Cortex of kidney (tissue), 1 donor: ENCODE measurements around the gene ALDH18A1.

ENCODE experiments used
- DNase-seq: peaks from one replicate; lab custom pipeline; 2025; lab: John Stamatoyannopoulos, UW

ALDH18A1 gene

DNA sequence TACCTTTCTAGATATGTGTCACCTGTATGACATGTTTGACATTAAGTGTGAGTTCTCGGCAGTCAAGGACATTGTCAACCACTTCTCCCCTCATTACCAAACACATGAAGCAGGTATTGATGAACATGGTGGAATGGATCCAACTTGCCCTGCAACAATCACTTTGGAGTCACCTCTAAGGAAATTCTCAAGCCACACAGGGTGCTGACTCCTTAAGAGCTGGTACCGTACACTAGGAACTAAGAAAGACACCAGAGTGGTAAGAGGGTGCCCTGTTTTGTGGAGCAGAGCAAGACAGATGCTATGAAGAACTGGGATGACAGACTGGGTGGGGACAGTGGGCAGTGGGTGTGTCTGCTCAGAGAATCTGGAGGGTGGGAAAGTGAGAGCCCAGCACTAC lies 77.9 kb downstream of the ALDH18A1 start:
- DNase-seq, result no peak

DNA sequence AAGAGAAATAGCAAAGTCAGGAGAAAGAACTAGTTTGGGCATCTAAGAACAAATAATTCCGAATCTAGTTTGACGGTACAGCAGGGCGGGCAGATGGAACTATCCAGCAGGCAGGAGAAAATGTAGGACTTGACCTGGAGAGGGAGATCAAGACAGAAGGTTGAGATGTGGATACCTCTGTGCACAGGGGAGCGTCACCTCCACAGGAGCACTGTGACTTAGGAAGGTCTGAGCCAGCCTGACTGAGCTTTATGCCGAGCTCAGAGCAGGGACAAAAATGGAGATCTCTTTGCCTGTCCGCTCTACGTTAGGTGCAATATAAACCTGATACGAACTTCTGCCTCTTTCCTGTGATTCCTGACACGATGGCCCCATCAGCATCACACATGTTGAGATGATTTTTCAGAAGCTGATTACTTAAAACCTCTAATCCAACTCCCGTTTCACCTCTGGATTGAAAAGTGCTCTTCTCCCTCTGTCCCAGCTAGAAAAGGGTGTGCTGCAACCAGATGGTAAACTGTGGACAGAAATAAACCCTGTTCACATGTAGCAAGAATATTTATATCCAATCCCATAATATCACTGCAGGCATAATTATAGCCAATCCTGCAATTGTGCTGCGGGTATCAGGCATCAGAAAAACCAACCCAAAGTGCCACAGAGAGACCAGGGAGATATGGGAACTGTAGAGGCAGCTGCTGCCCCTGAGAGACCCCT lies 81.7 kb downstream of the ALDH18A1 start:
- no peak for DNase-seq

DNA sequence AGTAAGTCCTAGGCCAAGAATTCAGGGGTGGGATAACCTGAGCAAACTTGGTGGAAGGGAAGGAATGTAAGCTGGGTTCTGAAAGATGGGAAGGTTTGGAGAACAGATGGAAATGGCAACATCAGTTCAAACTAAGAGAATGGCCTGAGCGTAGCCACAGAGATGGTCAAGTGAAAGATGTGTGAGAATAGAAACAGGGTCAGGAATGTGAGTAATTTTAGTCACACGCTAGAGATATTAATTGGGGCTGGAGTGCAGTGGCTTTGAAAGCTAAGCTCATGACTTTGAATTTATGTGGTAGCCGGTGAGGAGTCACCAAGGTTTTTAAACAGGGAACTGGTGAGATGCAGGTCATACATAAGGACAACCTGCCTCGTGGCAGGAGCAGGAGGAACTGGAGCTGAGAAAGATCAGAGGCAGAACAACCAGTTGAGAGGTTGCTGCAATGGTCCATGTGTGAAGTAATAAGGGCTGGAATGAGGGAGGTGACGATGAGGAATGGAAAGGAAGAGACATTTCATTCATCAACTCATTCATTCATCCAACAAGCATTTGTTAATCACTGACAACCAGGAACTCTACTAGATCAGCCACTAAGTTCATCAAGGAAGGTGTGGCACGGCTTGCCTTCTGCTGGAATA lies 82.4 kb downstream of the ALDH18A1 start:
- DNase-seq, result no peak

DNA sequence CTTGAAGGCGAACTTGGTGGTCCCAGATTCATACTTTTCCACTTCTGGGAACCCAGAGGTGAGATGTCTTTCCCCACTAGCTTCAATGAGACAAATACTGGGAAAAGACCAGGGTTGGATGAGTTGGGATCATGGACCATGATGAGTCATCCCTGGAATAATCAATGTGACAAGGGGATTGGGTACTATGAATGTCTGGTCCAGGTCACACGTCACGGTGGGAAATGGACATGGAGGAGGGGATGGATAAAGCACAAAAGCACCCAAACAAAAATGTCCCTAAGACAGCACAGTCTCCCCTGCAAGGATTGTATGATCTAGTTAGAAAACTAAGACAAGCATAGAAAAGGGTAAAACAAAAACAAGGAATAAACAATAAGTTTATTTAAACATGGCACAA lies 83.0 kb downstream of the ALDH18A1 start:
- no peak for DNase-seq

DNA sequence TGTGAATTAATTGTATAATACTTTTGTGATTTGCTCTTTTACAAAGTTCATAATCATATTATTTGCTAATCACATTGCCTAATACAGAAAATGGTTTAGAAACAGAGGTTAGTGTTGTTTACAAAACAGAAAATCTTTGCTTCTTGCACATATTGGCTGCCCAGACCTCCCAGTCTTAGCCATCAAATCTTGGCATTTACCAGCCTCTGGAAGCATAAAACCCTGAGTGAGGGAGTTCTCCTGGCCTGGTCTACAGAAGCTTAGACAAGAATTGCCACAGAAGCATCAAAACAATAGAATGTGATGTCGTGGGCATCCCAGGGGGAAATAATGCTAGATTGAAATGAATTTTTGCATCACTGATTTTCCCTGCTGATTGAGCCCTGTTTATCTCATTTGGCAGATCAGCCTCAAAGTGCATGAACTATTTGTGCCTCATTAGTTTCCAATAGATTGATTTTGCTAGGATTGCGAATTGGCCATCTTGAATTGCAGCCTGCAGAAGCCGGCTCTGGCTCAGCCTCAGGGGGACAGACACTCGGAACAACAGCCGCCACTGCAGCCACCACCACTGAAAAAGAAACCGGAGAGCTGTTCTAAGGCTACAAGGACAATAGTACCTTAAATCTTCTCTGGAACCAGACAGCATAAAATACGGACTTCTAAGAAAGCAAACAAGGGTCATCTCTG lies 84.2 kb downstream of the ALDH18A1 start:
- DNase-seq, result no peak

DNA sequence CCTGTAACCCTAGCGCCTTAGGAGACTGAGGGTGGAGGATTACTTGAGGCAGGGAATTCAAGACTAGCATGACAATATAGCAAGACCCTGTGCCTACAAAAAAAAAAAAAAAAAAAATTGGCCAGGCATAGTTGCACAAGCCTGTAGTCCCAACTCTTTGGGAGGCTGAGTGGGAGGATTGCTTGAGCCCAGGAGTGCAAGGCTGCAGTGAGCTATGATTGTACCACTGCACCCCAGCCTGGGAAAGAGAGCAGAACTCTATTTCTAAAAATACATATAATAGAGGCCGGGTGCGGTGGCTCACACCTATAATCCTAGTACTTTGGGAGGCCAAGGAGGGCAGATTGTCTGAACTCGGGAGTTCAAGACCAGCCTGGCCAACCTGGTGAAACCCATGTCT lies 85.1 kb downstream of the ALDH18A1 start:
- no peak for DNase-seq

DNA sequence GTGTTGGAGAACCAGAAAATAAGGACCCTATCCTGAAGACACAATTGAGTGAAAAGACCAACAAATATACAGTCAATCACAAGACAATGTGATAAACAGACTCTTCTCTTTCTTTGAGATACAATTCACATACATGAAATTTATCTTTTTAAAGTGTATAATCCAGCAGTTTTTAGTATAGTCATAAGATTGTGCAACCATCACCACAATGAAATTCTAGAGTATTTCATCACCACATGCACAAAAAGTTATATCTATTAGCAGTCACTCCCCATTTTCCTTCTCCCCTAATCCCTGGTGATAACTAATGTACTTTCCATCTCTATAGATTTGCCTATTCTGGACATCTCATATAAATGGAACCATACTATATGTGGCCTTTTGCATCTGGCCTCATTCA lies 87.1 kb downstream of the ALDH18A1 start:
- no peak for DNase-seq

DNA sequence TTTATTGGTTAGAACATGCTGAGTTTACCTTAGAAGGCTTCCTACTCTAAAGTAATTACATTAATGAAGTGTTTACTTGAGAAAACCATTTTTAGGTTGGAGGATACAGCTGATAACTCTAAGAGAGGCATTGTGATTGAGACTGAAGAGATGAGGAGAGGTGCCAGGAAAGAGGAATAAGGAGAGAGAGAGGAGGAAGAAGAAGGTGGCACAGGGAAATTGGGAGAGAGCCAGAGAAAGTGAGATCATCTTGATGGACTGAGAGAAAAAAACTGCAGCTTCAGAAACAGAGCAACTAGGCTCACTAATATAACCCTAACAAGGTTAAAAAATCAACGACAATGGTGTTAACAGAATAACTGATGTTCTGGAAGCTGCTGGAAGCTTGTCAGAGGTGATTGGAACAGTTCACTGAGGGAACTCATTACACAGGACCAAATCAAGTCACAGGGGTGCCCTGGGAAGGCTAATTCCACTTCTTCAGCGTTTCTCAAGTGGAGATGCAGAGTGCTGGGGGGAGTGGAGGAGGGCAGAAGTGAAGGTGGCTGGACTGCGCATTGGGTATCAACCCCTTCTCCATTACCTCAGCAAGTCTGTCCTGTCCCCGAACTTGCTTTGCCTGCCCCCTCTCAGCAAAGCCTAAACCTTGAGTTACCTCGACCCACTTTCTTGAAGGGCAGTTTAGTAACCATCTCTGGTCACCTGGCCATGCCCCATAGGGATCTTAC lies 88.4 kb downstream of the ALDH18A1 start:
- no peak for DNase-seq

DNA sequence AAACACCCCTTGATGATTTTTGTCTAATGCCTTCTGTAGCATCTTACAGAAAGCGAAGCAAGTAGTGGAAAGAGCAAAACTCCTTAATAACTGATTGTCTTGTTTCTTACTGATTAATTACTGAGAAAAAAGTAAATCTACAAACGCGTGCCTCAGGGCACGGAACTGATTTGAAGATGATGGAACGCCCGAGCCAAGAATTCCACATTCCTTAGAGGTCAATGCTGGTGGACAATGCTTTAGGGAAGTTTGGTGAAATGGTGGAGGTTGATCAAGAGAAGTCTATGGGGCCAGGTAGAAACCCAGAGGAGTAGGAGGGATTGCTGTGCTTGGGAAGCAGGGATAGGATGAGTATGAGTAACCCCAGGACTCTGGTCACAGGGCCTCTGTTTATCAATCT lies 90.4 kb downstream of the ALDH18A1 start:
- DNase-seq, result no peak

DNA sequence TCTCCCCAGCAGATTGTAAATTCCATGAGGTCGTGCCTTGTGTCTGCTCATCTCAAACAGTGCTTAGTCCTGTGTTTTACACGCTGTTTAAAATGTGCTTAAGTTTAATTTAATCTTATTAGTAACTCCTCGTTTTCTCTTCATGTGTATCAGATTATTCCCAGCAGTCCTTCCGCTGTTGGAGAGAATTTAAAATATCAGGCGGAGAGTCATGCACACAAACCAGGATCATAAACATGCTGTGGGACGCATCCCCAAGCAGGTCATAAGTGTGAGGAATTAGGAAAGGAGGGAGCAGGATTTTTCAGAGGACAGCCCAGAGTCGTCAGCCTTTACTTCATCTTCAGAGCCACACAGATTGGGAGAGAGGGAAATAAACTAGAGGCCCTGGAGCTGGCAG lies 91.2 kb downstream of the ALDH18A1 start:
- DNase-seq, result no peak

DNA sequence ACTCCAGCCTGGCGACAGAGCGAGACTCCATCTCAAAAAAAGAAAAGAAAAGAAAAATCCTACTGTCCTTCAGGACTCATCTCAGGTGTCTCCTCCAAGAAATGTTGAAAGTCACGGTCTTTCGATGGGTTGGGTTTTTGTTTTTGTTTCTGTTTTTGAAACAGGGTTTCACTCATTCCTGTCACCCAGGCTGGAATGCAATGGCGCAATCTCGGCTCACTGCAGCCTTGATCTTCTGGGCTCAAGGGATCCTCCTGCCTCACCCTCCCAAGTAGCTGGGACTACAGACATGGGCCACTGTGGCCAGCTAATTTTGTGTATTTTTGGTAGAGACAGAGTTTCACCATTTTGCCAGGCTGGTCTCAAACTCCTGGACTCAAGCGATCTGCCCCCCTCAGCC lies 92.2 kb downstream of the ALDH18A1 start:
- DNase-seq, result no peak

DNA sequence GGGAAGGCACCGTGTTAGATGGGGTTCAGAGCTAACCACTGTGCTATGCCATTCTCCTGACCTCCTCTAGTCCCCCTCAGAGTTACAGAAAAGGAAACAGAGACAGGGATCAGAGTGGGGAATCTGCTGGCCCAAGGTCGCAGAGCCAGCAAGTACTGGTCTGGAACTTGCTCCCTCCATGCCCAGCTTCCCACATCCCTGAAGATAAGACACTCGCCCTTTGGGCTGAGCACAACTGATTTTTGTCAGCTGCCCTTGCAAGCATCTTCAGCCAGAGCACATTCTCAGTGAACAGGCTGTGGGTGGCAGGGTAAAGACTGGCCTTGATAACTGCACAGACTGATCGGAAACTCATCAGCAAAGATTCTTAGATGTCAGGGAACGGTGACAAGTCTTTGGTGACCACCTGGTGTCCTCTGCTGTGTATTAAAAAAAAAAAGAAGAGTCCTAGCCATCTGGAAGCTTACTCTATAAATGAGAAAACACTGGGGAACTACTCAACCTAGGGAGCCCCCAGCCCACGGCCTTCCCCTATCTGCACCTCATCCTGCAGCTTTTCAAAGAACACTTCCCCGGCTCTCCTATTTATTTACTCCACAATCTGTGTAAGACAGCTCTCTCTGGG lies 94.1 kb downstream of the ALDH18A1 start:
- no peak for DNase-seq

DNA sequence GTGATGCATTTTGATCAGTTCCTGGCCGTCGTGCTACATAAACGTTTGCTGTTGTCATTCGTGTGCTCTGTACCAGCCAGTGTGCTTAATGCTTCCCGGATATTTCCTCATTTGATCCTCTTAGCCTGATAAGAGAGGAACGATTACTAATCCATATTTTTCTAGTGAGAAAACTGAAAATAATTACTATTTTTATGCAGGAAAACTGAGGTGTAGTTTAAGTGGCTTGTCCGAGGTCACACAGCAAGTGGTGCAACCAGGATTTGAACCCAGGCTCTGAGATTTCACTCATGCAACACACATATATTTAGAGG lies 94.7 kb downstream of the ALDH18A1 start:
- no peak for DNase-seq

DNA sequence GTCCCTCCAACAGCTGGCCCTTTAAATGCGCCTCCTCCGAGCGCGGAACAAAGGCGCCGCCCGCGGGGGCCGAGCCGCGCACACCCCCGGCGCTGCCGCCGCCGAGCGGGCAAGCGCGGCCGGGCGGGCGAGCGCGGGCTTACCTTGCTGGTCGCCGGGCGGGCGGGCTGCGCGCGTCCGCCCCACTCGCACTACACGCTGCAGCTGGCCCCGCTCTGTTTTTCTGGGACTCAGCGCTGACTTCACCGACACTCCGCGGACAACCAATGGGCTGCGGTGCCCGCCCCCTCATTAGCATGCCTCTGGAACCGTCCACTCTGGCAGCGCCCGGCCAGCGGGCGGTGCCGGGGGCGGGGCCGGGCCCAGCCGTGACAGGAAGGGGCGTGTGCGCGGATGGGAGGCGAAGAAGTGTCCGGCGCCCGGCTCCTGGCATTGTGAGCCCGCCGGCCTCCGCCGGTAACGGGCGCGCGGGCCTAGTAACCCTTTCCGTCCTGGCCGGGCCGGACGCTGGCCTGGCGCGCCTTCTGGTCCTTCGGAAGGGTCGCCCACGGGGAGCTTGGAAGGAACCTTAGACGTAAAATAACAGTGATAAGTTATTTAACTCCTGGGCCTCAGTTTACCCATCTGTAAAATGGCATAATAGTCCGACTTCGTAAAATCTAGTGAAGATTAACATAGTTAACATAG lies 95.2 kb downstream of the ALDH18A1 start, which contains the start of gene SORBS1:
Gene SORBS1, minus strand, starts transcription at position 195 of the 687 bp plus-strand sequence. CDS start 120,236 bp downstream, outside the sequence.
- peak; percentile 72 for DNase-seq

DNA sequence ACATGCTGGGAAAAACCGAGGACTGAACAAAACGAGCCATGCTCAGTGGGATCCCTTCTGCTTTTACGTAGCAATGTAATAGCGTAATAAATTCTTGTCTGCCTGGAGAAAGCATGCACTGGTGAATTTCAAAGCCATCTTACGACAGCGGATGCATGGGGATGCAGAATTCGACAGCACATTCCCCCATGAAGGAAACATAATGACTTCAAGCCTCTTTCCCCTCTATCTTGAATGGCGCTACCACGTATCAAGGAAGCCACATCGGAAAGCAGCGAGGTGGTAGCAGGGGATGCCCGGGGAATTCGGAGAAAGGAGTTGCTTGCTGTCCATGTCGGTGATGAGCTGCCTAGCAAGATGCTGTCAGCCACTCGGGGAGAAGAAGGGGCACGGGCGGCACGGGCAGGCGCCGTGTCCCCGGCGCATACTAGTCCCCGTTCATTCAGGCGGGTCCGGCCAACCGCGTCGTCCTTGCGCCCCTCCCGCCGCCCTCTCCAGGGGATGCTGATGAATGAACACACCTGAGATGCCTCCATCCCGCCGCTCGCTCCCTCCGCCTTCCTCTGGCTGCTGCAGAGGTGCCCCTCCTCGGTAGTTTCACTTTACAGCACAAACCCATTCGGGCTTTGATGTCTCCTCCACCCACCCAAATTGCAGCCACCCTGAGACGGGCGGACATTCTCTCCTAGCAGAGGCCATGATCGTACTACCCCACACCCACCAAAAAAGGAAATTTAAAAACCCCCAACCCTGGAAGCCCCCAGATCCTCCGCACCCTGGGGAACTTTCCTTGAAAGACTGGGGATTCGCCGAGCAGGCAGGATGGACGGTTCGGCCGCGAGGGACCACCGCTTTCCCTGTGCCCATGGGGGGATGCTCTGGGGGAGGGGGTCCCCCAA lies 96.0 kb downstream of the ALDH18A1 start:
- no peak for DNase-seq

DNA sequence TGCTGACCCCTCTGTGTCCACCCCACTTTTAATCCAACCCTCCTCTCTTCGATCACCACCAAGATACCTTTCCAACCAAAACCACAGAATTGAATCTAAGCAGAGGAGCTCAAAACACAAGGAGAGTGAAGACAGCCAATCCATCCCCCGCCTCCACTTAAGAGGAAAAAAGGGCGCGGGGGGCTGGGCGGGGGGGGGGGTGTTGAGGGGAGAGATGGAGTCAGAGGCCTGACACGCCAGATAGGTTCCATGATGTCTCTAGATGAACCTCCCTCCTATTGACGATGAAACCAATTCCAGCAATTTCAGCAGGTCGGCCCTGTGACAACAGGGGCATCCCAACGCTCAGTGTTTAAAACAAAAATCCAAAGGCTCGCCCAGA lies 96.6 kb downstream of the ALDH18A1 start:
- no peak for DNase-seq

DNA sequence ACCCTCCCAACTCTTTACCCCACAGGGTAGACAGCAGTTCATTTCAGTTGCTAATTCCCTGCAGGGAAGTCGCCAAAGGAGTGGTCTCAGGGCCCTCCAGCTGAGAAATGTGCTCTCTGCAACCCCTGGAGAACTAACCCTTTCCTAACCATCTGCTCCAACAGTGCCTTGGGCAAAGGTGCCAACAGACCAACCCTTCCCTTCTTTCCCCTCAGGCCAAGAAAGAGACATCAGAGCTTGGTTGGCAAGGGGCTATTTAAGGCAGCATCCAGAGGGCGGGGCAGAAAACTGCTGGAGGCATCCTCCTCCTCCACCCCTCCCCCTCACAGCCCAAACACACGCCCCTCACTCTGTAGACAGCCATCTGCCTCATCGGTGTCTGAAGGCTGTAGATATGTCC lies 97.0 kb downstream of the ALDH18A1 start:
- no peak for DNase-seq

DNA sequence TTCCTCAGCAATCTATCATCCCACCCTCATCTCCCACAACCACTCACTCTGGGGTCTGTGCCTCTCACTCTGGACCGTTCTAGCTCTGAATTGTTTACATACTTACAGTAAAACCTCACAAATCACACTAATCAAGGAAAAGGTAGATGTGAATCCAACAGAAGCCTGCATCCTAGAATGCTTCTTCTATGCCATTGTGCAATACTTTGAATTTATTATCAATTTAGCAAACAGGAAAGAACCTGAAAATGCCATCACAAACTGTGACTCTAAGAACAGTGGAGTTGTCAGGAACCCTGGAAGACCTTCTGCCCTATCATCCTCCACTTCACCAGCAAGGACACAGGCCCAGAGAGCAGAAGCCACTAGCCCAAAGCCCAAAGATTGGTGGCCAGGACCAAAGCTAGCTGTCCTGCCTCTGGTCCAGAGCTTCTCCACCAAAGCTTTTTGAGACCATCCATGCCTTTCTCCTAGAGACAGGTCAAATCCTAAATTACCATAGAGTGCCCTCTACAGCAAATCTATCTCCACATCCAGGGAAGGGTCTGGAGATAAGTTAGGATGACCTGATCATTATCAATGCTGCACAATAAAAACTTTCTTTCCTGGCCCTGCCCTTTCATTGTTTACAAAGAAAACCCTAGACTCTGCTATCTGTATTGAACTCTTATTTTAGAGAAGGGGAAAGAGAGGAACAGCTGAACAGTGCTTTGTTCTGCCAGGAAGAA lies 97.8 kb downstream of the ALDH18A1 start:
- DNase-seq, result no peak

DNA sequence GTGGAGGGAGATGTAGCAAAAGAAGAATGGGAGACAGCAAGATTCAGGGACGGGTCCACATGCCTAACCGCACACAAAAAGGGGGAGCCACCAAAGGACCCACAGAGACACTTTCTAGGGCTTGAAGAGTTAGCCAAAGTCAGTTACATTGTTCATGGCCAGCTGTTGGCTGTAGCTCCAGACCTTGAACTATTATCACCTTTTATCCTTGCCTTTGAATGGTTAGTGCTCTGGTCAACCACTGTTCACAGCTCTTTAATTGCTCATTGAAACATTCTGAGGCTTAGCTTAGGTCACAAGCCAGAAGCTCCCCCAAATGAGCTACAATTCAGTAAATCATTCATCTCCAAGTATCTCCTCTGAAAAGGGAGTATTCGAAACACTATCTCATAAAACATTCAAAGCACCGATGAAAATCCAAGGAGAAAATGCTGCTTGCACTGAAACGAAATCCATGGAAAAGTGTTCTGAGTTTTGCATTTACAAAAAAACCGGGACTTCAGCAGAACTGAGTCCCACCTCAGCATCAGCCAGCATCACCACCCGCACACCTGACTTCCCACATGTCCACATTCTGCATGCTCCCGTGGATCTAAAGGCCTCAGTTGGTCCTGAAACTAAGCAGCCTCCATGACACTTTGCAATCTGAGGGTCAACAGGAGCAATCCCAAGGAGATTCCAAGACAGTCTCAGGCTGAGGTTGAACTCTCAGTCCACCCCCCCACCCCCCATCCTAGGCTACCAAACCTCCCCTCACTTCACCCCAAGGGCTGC lies 99.3 kb downstream of the ALDH18A1 start:
- no peak for DNase-seq
